GM23338 (cell line): ENCODE data around the gene RBL1. TPM values are rescaled to one million over a fixed set of nuclear protein-coding genes. Genes with fewer than 3 reads are reported as not detected.

ENCODE experiments used
- ATAC-seq: fragments of 200-7000 bp; cut with Tn5 transposase; 3 replicates; pipeline ENCODE4 v1.9.1; 2020
- DNase-seq: peaks from one replicate; pipeline ENCODE4 v3.0.0-alpha.2; 2015; ENCODE audit warnings: low spot score
- H2AFZ ChIP-seq: fragments of 200-600 bp; sonication (generic); 2 replicates; pipeline ENCODE4 v1.8.0; 2016; ENCODE audit warnings: antibody characterized with exemption, mild to moderate bottlenecking, moderate library complexity
- H3F3A ChIP-seq: fragments of 200-600 bp; sonication (generic); replicated peaks from 2 replicates; pipeline ENCODE4 v1.8.0; 2017; ENCODE audit warnings: antibody characterized with exemption, mixed run types, low read depth
- H3K27ac ChIP-seq: fragments of 200-600 bp; sonication (generic); 2 replicates; pipeline ENCODE4 v1.6.1; 2016; ENCODE audit warnings: low read depth
- H3K27me3 ChIP-seq: fragments of 200-600 bp; sonication (generic); 2 replicates; pipeline ENCODE4 v1.8.0; 2016; ENCODE audit warnings: mild to moderate bottlenecking, mixed run types, moderate library complexity; ENCODE audit not compliant: insufficient read depth
- H3K36me3 ChIP-seq: fragments of 200-600 bp; sonication (generic); 2 replicates; pipeline ENCODE4 v1.8.0; 2016; ENCODE audit warnings: mild to moderate bottlenecking; ENCODE audit not compliant: insufficient read depth
- H3K4me1 ChIP-seq: fragments of 200-600 bp; sonication (generic); 2 replicates; pipeline ENCODE4 v1.8.0; 2016; ENCODE audit warnings: mild to moderate bottlenecking, moderate library complexity; ENCODE audit not compliant: insufficient read depth
- H3K4me2 ChIP-seq: fragments of 200-600 bp; sonication (generic); 2 replicates; pipeline ENCODE4 v1.7.1; 2017; ENCODE audit warnings: mixed run types
- H3K4me3 ChIP-seq: fragments of 200-600 bp; sonication (generic); 2 replicates; pipeline ENCODE4 v1.6.1; 2016; ENCODE audit warnings: mixed run types
- H3K79me2 ChIP-seq: fragments of 200-600 bp; sonication (generic); replicated peaks from 2 replicates; pipeline ENCODE4 v1.8.0; 2017; ENCODE audit warnings: mild to moderate bottlenecking; ENCODE audit not compliant: insufficient read depth
- H3K9me2 ChIP-seq: fragments of 200-600 bp; sonication (generic); 2 replicates; pipeline ENCODE4 v1.8.0; 2017; ENCODE audit not compliant: insufficient read depth
- H4K20me1 ChIP-seq: fragments of 200-600 bp; sonication (generic); replicated peaks from 2 replicates; pipeline ENCODE4 v1.8.0; 2017; ENCODE audit warnings: mild to moderate bottlenecking; ENCODE audit not compliant: insufficient read depth
- H3K27ac Mint-ChIP-seq: 2 replicates; pipeline ENCODE4 v1.8.0; 2020; ENCODE audit warnings: inconsistent platforms, mild to moderate bottlenecking, moderate library complexity, mixed read lengths
- H3K27me3 Mint-ChIP-seq: 3 replicates; pipeline ENCODE4 v1.8.0; 2022; ENCODE audit warnings: low read depth, mild to moderate bottlenecking, moderate library complexity, mixed read lengths, inconsistent platforms; ENCODE audit not compliant: insufficient read depth, poor library complexity
- H3K36me3 Mint-ChIP-seq: 3 replicates; pipeline ENCODE4 v1.8.0; 2021; ENCODE audit warnings: low read depth, mild to moderate bottlenecking, inconsistent platforms, moderate library complexity, mixed read lengths
- H3K4me1 Mint-ChIP-seq: 3 replicates; pipeline ENCODE4 v1.8.0; 2020; ENCODE audit warnings: mild to moderate bottlenecking, inconsistent platforms, mixed read lengths
- H3K4me3 Mint-ChIP-seq: 3 replicates; pipeline ENCODE4 v1.8.0; 2021; ENCODE audit warnings: moderate library complexity, mild to moderate bottlenecking, inconsistent platforms, mixed read lengths
- H3K9me3 Mint-ChIP-seq: 3 replicates; pipeline ENCODE4 v1.8.0; 2020; ENCODE audit warnings: moderate library complexity, mild to moderate bottlenecking, inconsistent platforms, mixed read lengths
- CREB1 ChIP-seq: fragments of 250-450 bp; sonication (Bioruptor Pico); IDR thresholded peaks from 2 replicates; pipeline ENCODE4 v1.5.0; 2020; ENCODE audit warnings: low read depth, mild to moderate bottlenecking, moderate library complexity
- ETS1 ChIP-seq: IDR thresholded peaks from 2 replicates; pipeline ENCODE4 v1.6.1; 2016; ENCODE audit warnings: antibody characterized with exemption
- EZH2phosphoT487 ChIP-seq: fragments of 200-600 bp; sonication (generic); IDR thresholded peaks from one replicate; pipeline ENCODE4 v1.8.1; 2018; ENCODE audit warnings: antibody characterized with exemption; ENCODE audit not compliant: unreplicated experiment
- JUNB ChIP-seq: IDR thresholded peaks from one replicate; pipeline ENCODE4 v1.6.1; 2016; ENCODE audit warnings: antibody characterized with exemption; ENCODE audit not compliant: unreplicated experiment
- NANOG ChIP-seq: IDR thresholded peaks from 2 replicates; pipeline ENCODE4 v1.6.1; 2016; ENCODE audit warnings: antibody characterized with exemption, borderline replicate concordance
- STAT1 ChIP-seq: IDR thresholded peaks from one replicate; pipeline ENCODE4 v1.6.1; 2016; ENCODE audit warnings: antibody characterized with exemption; ENCODE audit not compliant: unreplicated experiment
- ZNF114 ChIP-seq: fragments of 250-450 bp; sonication (Bioruptor Pico); IDR thresholded peaks from 2 replicates; pipeline ENCODE4 v1.5.0; 2020; ENCODE audit warnings: mild to moderate bottlenecking, moderate library complexity
- ZNF331 ChIP-seq: fragments of 250-450 bp; sonication (Bioruptor Pico); IDR thresholded peaks from 2 replicates; pipeline ENCODE4 v1.5.0; 2020; ENCODE audit warnings: low read depth, mild to moderate bottlenecking, moderate library complexity
- ZNF462 ChIP-seq: fragments of 250-450 bp; sonication (Bioruptor Pico); IDR thresholded peaks from 2 replicates; pipeline ENCODE4 v1.5.0; 2020; ENCODE audit warnings: mild to moderate bottlenecking, moderate library complexity
- polyA plus RNA-seq: library from polyadenylated mRNA; unstranded; fragments of >200 nt; fragmentation: Nextera tagmentation; extraction: Ambion mirVana; gene quantifications from 2 replicates; pipeline ENCODE4 v1.2.1, GENCODE V29; 2016
- total RNA-seq: library from RNA; depleted of rRNA; stranded (reverse); fragments of >200 nt; shearing (Covaris generic); gene quantifications from 2 replicates; pipeline ENCODE4 v1.2.3, GENCODE V29; 2014

Gene RBL1
- total and polyA plus RNA-seq, 2 experiments from 2014 or later, result 6.4 to 12.6 TPM

GRCh38 chr20:37144856-37145404 is 49.1 kb upstream of the RBL1 start (continued):
- TF ChIP-seq ZNF462 (CRISPR knock-in tag) (no peak), JUNB (no peak), STAT1 (no peak), ETS1 (no peak), ZNF114 (CRISPR knock-in tag) (no peak), ZNF331 (CRISPR knock-in tag) (no peak)

GRCh38 chr20:37142708-37143107 is 46.9 kb upstream of the RBL1 start:
- Mint-ChIP-seq H3K9me3 (no peaks in the 10 kb centered on the region), H3K27ac (no peak overlapping the region), H3K27me3 (peaks cover 5% of the 10 kb centered on the region), H3K36me3 (no peaks in the 10 kb centered on the region), H3K4me3 (no peak overlapping the region), H3K4me1 (no peaks in the 10 kb centered on the region)
- Histone ChIP-seq H3K36me3 (no peaks in the 10 kb centered on the region), H3K27me3 (no peaks in the 10 kb centered on the region), H3K9me2 (no peaks in the 10 kb centered on the region), H2AFZ (no peak overlapping the region), H3K4me2 (no peak overlapping the region), H3F3A (no peaks in the 10 kb centered on the region), H4K20me1 (no peaks in the 10 kb centered on the region), H3K4me1 (no peaks in the 10 kb centered on the region), H3K27ac (no peak overlapping the region), H3K4me3 (no peak overlapping the region), H3K79me2 (no peaks in the 10 kb centered on the region)
- no peak for ATAC-seq
- DNase-seq, result no peak
- no peak for TF ChIP-seq ETS1
- TF ChIP-seq NANOG, result no peak
- no peak for TF ChIP-seq EZH2phosphoT487
- TF ChIP-seq CREB1 (CRISPR knock-in tag), result no peak
- TF ChIP-seq ZNF114 (CRISPR knock-in tag), result no peak
- TF ChIP-seq JUNB, result no peak
